Spleen (tissue), 7 donors: ENCODE measurements around the gene PLCH2.

Source experiments
- CTCF ChIP-seq, 11 experiments: fragments of 200-600 bp in 7 of 11; fragments of 450-650 bp in 4 of 11; sonication (generic) in 4 of 11; IDR thresholded peaks in 8 of 11; conservative IDR thresholded peaks in 3 of 11; 1 replicate in 7 of 11; 2 replicates in 4 of 11; pipeline versions ENCODE4 v1.4.0 to v1.8.0; 2016 to 2021; ENCODE audit warnings: antibody characterized with exemption in 11 of 11, inconsistent platforms in 4 of 11, mild to moderate bottlenecking in 1 of 11
- POLR2A ChIP-seq, 3 donors: fragments of 450-650 bp; IDR thresholded peaks; one replicate each; pipeline ENCODE4 v1.5.1; 2017; ENCODE audit warnings: antibody characterized with exemption in 3 of 3, mild to moderate bottlenecking in 1 of 3
- POLR2AphosphoS5 ChIP-seq, 3 donors: sonication (generic); formaldehyde crosslinking; IDR thresholded peaks; one replicate each; pipeline ENCODE4 v1.5.1; 2017; ENCODE audit warnings: antibody characterized with exemption in 3 of 3
- donor health status: DM: no; HTN: no; CAD: no; lungs with moderate emphysema.
- donor health status: DM: no; HTN: no; CAD: no.
- donor health status: DM: no; HTN: no; CAD: no.

DNA sequence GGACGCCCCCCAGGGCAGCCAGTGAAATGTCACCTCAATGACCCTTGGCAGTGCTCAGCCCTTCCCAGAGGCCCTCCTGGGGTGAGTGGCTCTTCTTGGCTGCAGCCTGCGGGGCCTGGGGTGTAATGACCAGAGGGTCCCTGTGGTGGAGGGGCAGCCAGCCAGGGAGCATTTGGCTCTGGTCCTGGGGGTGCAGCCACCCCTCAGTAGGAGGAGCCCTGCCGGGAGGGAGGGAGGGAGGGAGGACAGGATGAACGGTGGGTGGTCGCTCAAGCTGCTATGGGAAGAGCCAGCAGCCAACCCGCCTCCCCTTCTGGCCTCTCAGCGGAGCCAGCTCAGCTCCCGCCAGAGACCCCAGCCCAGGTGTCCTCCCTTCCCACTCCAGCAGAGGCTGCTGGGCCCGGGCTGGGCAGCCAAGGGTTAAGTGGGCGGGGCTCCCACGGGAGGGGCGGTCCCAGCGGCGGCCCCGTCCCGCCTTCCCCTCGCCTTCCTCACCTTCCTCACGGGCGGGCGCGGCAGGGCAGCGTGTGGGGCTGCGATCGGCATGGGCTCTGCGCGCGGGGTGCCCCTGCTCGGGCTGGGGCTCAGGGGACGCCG is 9.0 kb upstream of the PLCH2 start:
- TF ChIP-seq POLR2A (IDR thresholded peaks at IDR 0.05) = no peak
- TF ChIP-seq CTCF (IDR thresholded peaks at IDR 0.05 in 8 of 11, conservative IDR thresholded peaks at IDR 0.05 in 3 of 11) = no peak
- TF ChIP-seq POLR2AphosphoS5 (IDR thresholded peaks at IDR 0.05) = no peak
